ENCODE data around the gene ATOSA.

ATOSA gene

GRCh38 chr15:52649686-52650085 is 29.5 kb downstream of the ATOSA start:
- DNase-seq, result no peak

- no peak for DNase-seq
Measured at GRCh38 chr15:52645916-52646315, 33.3 kb downstream of the ATOSA start.

DNA sequence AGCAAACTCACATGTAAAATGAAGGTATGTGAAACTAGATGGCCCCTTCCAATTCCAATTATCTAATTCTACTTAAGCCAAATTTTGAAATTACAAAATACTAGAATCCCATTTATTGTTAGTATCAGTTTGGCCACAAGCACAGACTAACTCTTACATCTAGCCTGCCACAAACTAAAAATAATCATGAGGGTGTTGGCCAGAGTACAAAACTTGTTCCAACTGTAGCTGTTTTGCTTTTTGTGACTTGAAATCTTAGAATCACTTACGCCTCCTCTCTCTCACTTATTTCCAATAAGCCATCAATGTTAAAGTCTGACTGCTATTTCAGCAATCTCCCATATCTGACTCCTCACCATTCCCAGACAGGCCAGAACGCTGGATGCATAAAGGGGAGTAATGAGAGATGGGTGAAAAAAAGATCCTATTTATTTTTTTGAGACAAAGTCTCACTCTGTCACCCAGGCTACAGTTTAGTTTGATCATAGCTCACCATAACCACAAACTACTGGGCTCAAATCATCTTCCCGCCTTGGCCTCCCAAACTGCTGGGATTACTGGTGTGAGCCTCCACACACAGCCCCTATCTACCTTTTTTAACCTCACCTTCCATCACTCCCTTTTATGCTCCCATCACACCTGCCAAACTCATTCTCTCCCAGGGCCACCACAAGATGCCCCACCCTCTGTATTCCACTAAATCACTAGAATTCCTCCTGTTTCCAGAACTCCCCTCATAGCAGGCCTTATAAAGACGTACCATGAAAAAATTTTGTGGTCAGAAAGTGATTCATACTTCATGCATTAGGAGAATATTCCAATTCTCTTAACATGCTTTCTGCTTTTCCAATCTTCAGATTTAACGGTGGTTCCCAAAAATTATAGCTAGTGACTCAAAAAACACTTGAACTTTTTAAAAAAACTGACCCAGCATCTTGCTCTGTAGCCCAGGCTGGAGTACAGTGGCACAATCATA is 36.5 kb downstream of the ATOSA start:
- no peak for DNase-seq

DNA sequence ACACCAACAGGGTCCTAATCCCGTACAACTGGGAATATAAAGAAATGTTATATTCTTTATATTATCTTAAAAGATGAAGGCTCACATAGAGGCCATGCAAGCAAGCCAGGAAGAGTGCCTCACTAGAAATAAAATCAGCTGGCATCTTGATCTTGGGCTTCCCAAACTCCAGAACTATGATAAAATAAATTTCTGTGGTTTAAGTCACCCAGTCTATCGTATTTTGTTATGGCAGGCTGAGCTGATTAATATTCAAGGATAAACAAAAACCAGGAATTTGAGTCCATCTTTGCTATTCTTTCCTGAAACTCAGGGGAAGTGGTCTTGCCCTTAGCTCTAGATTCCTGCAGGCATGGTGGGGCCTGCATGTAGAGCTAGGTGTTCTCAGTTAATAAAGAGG is 42.7 kb downstream of the ATOSA start:
- DNase-seq, result no peak

GRCh38 chr15:52635908-52636307 is 43.3 kb downstream of the ATOSA start:
- DNase-seq, result no peak

Data from activated CD4-positive, alpha-beta T cell treated with anti-CD3 and anti-CD28 coated beads for 1 hour (primary cell).